ENCODE data around the gene PTPRM.

Gene PTPRM

DNA sequence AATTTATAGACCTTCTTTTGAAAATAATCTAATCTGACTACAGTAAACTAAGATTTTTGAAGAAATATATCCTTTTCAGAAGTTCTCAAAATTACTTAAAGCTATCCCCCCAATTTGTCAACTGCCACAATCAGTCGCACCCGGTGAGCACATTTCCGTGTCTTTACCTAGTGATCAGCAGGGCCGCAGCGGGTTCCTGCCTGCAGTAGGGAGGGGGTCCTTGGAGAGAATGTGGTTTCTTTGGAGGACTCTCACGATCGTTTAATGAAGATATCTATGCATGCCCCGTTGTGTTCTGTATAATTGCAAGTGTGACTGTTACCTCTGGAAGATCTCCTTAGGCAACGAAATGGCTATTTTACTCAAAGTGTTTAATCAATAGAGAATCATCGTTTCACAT is 790.2 kb downstream of the PTPRM start:
- no peak for DNase-seq

GRCh38 chr18:8358033-8358765 is 791.1 kb downstream of the PTPRM start:
- no peak for DNase-seq

GRCh38 chr18:8359076-8359475 is 792.0 kb downstream of the PTPRM start:
- no peak for DNase-seq

GRCh38 chr18:8359481-8359880 is 792.4 kb downstream of the PTPRM start:
- DNase-seq = no peak

GRCh38 chr18:8361941-8362471 is 794.9 kb downstream of the PTPRM start:
- DNase-seq = no peak

DNA sequence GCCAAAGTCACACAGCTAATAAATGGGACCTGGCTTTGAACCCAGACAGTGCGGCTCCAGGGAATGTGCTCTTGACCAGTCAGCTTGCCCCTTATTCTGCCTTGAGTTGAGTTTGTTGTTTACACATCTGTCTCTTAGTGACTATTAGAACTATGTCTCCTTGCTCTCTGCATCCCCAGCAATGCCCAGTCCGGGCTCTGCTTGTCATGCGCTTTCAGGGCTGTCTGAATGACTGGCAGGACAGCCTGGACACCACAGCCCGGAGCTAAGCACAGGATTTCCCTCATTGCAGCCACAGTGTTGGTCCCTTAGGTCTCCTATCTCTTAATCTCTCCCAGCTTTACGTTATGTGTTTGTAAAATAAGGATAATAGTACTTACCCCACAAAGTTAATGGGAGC is 795.7 kb downstream of the PTPRM start:
- DNase-seq = no peak

GRCh38 chr18:8364385-8364784 is 797.3 kb downstream of the PTPRM start:
- DNase-seq = no peak

DNA sequence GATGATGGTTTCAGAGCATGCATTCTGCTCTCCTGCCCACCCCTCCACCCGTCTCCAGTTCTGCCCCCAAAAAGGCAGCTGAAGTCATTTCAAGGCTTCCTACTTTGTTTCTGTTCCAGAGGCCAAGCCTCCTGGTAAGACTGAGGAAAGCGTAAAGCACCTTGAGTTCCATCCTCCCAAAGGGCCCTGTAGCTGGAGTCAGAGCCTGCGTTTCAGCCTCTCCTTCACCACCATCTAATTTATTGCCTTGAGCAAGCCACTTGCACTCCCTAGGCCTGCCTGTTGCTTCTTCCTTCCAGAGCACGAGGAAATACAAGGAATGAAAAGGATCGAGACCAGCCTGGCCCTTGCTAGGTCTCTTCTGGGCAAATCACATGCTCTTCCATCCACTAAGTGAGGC is 797.9 kb downstream of the PTPRM start:
- DNase-seq = no peak

GRCh38 chr18:8365528-8365927 is 798.4 kb downstream of the PTPRM start:
- no peak for DNase-seq

- no peak for DNase-seq
These were observed 799.0 kb downstream of the PTPRM start for GRCh38 chr18:8366070-8366469.

GRCh38 chr18:8366656-8367055 is 799.5 kb downstream of the PTPRM start:
- no peak for DNase-seq

GRCh38 chr18:8367217-8367988 is 800.3 kb downstream of the PTPRM start:
- no peak for DNase-seq

DNA sequence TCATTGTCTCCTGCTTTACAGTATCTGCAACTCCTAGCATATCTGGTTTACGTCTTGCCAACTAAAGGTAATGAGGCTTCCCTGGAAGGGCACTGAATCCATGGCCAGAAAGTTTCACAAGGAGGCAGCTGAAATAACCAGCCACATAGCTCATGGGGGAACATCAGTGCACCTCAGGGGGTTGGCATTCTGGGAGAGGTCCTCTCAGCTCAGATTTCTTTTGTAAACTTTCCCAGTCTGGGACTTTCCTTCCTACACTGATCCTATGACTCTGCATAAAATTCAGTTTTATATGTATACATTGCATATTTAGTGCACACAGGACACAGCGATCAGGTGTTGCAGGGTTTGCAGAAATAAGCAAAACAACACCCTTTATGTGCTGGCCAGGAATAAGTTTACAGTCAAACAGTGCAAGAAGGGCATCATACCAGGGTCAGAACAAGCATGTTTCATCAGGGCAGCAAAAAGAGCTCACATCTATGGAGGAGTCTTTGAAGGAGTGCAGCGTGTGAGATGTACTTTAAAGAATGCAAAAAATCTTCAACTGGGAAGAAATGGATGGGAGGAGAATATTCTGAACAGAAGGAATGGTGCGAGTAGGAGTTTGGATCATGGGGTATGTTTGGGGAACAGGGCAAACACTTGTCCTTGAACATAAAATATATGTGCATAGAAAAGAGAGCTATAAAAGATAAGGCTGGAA is 801.5 kb downstream of the PTPRM start:
- no peak for DNase-seq

- no peak for DNase-seq
These were observed 806.4 kb downstream of the PTPRM start for GRCh38 chr18:8373486-8373885.

GRCh38 chr18:8374676-8375075 is 807.6 kb downstream of the PTPRM start:
- DNase-seq = no peak

DNA sequence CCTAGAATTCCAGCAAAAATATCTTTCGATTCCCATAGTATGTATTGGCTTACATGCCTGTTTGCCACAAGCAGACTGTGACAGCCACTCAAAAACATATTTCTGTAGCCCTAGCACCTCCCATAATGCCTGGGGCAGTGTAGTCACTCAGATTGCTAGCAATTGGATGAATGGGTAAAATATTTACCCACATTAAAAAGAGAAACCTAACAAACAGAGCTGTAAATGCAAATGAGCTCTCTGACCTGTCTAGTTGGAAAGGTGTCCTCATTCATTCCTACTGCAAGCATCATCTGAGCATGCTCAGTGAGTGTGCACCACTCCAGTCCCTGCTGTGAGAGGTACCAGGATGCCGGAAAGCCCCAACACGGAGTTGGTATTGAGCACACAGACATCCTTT is 808.1 kb downstream of the PTPRM start:
- DNase-seq = no peak

- no peak for DNase-seq
These were observed 809.0 kb downstream of the PTPRM start for GRCh38 chr18:8376113-8376512.

DNA sequence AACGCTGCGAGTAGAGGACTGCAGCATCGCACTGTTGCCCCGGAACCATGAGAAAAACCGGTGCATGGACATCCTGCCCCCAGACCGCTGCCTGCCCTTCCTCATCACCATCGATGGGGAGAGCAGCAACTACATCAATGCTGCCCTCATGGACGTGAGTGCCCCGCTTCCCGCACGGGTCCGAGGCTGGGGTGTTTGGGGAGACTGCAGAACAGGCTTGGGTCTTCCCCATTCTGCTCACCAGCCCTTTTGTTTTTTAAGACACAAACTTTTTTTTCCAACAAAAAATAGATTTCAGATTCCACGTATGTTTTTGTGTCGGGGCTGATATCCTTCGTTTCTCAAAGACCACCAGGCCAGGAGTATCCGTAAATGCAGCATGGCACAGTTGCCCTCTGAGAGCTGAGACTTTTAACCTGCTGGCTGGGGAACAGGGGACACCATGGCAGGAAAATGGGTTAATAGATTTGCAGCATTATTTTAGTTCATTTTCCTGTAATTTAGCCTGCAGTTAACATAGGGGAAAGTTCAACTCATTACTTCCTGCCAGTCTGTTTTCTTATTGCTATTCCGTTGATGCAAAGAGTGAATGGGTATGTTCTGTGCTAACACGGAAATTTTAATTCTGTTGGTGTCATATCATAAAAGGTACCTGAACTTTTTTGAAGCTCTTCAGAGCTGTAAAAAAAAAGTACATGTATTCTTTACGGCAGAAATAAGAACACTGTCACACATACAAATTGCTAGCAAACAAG is 812.2 kb downstream of the PTPRM start:
- no peak for DNase-seq

GRCh38 chr18:8380006-8380405 is 812.9 kb downstream of the PTPRM start:
- no peak for DNase-seq

- DNase-seq = no peak
These were observed 813.8 kb downstream of the PTPRM start for GRCh38 chr18:8380926-8381325.

GRCh38 chr18:8381821-8382459 is 814.8 kb downstream of the PTPRM start:
- no peak for DNase-seq

DNA sequence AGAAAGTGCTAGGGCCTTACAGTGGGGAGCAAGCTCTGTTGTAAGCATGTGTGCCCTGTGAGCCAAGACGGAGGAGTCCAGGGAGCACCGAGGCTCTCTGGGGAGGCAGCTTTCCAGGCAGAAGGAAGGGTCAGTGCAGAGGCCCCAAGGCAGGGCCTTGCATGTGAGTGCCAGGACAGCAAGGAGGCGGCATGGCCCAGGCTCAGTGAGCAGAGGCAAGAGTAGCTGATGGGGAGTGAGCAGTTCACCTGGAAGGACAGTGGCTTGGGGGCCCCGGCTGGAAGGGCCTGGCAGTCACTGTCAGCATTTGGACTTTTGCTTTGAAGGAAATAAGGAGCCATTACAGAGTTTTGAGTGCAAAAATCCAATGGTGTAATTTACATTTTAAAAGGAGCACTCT is 818.3 kb downstream of the PTPRM start:
- DNase-seq = no peak

Data from SIG-M5 (cell line).